Stimulated activated CD4-positive, alpha-beta T cell treated with anti-CD3 and anti-CD28 coated beads, Interleukin-4, amount 100 ng/mL, for 4 hours (primary cell): ENCODE data around the gene ANK3.

ENCODE experiments used
- DNase-seq, 2 experiments: peaks; one replicate each; pipeline ENCODE4 v3.0.0-alpha.2; 2020

Gene ANK3

DNA sequence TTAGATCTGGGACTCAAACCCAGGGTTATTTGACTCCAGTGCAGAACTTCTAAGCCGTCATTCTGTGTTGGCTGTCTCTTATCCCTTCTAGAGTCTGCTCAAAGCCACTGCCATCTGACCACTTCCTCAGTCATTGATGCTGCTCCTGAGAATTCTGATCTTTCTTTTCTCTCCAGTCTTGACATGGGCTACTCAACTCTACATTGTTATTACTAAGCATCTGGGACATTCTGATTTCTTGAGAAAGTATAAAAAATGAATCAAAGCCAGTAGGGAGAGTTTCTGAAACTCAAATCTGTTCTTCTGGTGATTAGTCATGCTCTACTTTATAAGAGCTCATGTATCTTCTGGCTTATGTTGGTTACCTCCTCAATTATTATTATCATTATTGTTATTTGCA, 48.7 kb downstream of the ANK3 start:
- DNase-seq = no peak

DNA sequence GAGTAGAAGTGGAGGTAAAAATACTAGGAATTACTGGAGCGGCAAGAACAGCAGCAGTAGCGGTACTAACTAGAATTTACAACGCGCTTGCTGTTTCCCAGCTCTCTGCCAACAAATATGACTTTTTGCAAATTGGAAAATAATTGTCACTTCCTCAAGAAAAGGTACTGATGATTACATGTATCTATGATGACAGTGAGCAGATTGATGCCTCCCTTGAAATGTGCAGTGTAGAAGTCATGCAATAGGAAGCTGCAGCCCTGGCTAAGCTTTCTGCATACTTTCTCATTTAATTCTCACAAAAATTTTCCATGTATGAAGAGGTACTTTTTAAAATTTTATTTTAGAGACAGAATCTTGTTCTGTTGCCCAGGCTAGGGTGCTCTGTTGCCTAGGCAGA, 49.9 kb downstream of the ANK3 start:
- no peak for DNase-seq

DNA sequence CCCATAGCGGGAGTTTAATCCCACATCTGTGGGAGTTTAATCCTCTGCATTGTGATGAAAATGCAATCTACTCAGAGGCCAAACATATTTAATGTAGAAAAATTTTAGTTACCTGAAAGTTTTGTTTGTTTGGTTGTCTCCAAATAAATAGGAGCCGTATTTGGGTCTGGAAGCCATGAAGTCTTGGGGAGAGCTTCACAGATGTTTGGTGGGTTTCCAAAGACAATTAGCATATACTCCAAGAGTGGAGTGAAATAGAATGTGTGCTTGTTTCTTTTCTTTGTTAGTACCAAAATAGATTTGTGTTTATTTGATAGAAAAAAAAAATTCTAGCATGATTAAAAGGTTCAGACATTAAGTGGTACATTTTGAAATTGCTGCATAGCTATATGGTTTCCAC, 50.9 kb downstream of the ANK3 start:
- no peak for DNase-seq

DNA sequence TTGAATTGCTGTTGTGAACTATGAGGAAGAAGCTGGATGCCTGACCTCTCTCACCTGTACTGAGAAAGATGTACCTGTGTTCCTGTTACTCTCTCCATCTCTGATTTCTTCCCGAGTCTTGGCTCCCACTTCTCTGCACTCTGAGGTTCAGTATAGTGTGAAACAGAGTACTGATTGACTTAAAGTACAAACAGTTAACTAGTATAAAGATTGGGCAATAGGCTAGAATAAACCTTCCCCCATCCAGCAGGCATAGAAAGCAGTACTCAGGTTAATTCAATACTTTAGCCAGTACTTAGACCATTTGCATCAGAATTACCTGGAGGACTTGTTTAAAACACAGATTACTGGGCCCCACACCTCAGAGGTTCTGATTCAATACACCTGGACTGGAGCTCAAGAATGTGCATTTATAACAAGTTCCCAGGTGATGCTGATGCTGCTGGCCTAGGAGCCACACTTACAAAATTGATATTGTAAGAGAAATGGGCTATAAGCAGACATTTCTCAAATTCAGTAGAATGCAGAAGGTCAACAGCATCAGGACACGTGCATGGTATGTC, 51.6 kb downstream of the ANK3 start:
- no peak for DNase-seq

DNA sequence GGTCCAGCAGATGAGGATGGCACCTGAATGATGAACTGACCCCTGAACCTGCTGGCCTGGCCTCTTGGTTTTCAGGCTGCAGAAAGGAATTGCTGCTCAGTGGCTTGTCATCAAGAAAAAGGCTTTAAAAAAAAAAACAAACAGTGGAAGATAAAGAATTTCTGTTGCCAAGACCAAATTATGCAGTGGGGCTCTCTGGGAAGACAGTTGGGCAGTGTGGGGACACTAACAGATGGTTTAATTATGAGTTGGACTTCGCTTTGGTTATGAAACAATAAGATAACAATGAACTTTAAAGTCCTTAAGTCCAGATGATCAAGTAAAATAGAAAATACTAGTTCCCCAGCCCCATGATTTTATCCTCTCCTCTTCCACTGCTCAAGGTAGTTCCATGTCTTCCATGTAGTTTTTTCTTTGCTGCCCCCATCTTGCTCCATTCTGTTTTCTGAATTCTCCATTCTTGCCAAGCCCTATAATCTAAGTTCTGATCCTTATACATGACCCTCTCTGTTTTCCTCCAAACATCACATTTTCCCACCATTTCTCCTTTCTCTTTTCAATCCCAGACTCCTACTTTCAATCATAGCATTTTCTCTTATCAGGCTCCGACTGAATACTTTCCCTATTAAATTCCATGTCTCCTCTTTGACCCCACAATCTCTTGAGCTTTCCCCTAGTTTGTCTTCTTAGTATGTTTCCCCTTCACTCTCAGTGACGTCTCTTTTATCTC, 52.6 kb downstream of the ANK3 start:
- DNase-seq = no peak

DNA sequence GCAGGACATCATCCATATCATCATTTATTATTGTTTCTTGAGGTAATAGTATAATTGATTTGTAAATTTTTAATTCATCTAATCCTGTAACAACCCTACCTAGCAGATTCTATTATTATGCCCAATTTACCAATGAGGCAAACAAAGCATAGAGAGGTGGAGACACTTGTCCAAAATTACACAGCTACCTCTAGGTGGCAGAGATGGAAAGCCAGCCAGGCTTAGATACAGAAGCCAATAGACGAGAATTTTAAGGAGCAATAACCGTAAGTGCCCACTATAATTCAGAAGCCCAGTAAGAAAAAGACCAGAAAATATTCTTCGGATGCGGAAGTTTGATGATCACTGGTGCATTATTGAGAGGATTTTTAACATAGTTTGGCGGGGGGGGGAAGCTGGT, 54.0 kb downstream of the ANK3 start:
- DNase-seq = no peak

DNA sequence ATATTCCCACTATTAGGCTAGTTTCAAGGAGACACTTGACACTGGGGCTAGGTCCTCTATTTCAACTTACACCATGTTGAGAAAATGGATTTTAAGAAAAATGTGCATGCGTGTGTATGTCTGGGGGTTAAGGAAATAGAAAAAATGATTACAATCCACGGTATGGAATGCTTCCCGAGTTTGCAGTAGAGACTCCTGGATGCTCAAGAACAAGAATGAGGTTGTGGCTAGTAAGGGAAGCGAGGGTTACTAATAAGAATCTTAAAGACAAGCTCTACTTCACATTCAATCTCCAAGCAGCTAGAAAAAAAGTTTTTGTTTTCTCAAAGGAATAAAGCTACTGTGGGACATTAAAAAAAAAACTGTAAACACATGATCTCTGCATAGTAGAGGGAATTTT, 54.7 kb downstream of the ANK3 start:
- no peak for DNase-seq

DNA sequence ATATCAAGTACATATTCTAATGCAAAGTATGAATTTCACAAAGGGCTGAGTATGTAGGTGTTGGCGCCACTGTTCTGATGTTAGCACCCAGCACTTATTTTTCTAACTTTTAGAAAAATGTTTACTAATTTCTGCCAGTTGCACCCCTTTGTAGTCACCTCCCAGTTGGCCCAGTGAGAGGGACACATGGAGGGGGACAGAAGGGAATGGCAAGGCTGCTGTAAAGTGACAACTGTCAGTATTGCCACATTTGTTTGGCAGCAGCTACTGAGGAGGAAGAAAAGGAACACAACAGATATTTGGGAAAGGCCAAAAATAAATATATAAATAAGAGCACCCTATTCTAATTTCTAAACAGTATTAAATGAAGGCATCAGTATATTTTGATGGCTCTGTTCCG, 57.3 kb downstream of the ANK3 start:
- no peak for DNase-seq

DNA sequence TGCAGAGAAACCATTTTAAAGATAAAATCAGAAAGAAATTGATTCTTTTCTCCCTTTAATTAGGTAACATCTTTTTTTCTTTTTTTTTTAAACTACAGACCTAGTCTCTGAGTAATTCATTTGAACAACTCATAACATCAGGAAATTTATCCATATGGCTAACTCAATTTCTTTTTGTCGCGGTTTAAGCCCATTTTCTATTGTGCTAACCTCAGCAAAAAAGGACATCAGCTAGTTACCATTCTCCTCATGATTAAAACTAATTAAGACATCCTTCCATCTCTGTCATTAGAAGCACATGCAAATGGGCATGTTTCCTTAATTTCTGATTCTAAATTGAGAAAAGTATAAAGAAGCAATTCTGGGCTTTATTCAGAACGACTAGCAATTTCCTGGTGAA, 57.8 kb downstream of the ANK3 start:
- no peak for DNase-seq

DNA sequence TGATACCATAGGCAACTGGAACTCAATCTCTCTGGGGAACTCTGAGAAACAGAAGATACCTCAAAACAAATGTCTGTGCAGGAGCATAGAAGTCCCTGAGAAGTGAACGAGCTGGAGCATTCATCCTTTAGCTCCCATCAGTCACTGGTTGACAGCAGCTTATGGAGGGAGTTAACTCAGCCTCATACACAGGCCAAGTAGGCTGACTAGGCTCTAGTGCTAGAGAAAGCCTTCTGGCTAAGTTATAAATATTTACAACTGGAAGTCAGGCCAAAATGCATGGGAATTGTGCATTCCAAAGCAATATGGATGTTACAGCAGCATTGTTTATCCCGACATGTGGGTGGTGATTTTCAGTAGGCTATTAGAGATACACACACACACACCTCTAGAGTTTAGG, 66.5 kb downstream of the ANK3 start:
- DNase-seq = no peak

DNA sequence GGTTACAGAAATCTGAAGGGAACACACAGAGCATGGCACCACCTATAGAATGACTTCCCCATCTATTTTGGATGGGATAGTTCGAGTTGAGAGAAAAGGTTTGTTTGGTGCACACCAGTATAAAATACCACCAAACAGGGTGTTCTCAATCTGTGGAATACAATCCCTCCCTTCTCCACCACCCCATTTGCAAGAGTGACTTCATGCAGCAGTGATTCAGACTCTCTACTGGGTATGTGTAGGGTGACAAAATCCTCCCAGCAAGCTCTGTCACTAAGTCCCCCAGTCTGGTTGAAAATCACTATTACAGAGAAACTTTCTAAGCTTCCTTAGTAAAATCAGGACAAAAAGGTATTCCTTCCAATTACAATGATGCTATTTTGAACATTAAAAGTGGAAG, 69.0 kb downstream of the ANK3 start:
- no peak for DNase-seq

DNA sequence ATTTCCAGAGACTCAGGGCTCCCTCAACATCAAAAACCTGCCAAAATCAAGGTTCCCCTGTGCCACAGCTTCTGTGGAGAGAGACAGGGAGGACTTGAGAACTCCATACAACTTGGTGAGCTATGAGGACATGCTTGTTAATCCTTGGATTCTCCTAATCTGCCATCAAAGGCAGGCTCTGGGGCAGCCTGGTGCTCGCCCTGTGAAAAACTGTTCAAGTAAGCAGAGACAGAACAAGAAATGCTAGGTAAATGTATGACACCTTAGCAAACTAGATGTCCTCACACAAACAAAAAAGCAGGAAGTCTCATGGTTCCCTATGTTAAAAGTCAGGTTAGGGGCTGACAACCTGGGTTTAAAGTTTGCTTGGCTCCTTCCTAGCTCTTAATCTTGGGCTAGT, 73.6 kb downstream of the ANK3 start:
- DNase-seq = no peak

DNA sequence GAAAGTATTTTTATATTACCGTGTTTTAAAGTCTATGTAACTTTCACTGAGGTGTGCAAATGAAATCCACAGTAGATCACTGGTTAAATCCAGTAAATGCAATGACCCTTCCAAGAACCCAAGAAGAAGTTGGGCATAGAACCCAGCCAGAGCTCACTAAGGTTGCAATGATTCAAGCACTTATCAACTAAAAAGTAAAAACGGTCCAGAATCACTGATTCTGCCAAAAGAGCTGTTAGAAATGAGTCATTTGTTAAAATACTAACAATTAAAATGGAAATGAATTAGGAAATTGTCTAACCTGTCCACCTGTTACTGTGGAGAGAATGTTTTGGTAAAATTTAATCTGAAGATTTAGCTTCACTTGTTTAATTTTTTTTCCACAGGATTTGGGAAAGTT, 74.4 kb downstream of the ANK3 start:
- DNase-seq = no peak

DNA sequence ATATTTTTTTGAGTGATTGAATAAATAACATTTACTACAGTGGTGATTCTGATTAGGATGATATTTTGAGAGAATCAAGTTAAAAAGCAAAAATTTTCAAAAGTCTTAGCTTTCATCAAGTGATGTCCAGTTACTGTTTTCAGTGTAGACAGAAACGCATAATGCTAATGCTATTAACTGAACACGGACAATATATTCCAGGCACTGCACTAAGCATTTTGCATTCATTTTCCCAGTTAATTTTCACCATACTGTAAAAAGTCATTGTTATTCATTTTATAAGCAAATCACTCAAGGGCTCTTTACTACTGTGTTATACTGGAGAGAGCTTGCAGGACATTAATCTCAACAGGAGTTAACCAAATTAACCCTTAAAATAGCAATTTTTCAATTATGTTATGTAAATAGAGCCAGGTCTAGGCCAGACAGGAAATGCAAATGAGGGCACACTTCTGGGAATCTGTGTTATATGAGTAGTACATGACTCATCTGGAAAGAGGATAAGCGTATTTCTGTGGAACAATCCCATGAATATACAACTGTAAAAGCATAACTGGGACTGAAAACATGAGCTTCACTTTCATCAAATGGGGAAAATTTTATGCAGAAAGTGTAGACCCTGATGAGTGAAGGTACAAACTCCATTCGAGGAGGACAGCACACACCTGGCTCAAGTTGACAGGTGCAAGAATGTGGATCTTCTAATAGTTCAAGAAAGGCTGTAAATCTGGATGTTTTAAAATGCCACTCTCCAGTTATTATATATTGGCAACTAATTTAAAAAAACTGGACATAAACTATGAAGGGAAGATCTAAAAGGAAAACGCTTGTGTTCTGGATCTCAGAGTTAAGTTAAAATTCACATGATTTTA, 75.4 kb downstream of the ANK3 start:
- no peak for DNase-seq

DNA sequence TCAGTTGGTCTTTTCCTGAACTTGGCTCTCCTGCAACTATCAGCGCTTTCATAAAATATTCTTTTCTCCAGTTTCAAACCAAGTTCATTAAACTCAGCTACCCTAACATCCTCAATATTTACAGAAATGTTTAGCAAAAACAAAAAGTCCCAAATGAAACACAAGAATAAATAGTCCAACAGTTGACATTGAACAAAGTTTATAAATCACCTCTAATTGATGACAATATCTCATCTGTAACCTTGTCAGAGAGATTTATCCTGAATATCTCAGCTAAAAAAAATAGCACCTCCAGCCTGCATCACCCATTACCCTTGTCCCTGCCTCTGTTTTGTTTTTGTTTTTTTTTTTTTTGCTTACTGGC, 76.1 kb downstream of the ANK3 start:
- DNase-seq = no peak

DNA sequence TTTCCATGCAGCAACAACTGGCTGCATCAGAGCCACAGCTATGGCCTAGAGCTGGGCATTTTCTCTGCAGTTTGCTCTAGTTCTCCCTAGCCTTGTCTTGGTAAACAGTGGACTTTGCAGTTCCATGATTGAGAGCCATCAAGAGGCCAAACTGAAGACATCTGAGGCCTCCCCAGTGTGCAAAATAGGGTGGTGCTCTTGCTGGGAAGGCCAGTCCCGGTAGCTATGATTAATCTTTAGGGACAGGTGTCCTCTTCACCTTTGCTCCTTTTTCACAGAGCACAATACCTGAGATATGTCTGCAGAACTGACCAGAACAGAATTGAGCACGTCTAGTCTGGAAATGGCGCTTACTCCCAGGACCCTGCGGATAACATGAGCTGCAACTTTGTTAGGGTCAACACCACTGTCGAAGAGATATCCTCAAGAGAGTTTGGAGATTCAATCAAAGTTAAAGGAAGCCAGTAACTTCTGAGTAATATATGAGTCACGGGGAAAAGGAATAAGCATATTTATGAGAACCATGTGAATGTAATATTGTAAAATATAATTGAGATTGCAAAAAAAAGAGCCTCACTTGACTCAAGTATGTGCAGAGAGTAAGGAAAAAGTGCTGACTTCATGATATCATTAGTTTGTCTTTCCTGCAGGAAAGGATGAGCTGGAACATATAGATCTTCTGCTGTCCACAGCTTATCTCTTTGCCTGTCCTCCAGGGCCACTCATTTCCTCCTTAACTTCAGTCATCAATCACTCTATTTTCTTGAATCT, 76.7 kb downstream of the ANK3 start:
- no peak for DNase-seq

DNA sequence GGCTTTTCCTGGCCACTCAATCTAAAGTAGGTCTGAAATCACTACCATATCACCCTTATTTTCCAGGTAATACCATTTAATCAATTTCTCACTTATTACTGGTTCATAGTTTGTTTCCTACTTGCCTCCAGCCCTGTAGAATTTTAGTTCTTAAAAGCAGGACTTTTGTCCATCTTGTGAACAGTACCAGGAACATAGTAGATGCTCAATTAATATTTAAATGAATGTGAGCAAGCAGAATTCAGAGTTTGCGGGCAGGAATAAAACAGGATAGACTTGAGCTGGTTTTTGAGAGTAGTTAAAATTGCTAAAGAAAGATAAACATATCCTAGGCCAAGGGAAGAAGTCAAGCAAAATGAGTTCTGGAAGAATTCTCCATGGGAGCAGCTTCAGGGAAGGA, 77.9 kb downstream of the ANK3 start:
- no peak for DNase-seq

DNA sequence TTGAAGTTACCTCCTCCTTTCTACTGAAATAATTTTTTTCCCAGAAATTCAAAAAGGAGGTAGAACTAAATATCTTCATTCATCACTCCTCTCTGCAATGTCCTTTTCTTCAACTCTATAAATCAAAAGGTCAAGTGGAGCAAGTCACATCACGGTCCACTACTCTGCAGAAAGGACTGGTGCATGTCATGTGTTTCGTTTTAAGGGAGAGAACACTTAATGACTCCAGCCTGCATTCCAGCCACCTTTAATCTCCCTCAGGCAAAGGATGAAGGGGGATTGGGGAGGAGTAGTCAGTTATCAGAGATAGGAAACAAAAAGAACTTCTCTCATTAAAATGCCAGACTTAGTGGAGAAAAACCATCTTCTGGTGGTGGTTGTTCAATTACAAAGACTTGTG, 78.9 kb downstream of the ANK3 start:
- no peak for DNase-seq

DNA sequence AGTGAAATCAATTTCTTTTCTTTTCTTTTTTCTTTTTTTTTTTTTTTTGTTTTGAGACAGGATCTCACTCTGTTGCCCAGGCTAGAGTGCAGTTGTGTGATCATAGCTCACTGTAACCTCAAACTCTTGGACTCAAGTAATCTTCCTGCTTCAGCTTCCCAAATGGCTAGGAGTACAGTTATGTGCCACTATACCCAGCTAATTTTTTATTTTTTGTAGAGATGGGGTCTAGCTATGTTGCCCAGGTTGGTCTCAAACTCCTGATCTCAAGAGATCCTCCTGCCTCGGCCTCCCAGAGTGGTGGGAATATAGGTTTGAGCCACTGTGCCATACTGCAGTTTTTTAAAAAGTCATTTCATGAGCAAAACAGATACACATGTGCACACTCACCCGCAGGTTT, 79.8 kb downstream of the ANK3 start:
- no peak for DNase-seq

DNA sequence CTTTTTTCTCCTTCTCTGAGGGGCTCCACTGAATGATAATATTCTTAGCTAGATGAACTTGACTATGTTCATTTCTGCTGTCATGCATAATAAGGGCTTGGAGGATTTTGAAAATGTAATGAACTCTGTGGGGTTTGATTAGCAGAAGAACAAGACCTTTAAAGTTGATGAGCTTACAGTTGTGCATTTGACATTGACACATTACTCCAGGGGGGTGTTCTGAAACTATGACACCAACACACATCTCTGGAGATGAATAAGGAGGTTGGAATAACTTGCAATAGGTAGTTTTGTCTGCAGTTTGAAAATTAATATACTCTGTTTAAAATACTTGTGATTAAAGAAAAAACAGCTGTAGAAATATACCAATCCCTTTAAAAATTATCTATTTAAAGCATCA, 80.3 kb downstream of the ANK3 start:
- no peak for DNase-seq

DNA sequence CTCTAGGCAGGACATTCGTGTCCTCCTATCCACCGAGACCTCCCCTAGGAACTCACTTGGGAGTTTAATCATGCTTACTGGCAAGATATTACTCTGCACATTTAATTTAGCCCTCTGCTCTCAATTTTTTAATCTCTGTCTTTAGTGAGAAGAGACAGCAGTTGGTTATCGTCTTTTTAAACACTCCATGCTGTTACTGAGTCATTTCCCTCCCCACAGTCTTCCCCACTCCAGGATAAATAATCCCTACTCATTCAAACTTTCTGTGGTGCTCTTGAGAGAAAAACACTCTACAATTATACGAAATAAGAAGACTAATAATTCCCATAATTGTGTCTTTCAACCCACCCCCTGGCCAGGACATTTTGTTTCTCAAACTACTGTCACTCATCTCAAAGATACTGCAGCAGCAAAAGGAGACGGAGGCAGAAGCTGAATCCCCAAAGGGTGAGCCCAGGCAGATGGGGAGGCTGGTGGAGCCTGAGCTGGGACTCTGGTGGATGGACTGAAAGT, 84.2 kb downstream of the ANK3 start:
- no peak for DNase-seq

DNA sequence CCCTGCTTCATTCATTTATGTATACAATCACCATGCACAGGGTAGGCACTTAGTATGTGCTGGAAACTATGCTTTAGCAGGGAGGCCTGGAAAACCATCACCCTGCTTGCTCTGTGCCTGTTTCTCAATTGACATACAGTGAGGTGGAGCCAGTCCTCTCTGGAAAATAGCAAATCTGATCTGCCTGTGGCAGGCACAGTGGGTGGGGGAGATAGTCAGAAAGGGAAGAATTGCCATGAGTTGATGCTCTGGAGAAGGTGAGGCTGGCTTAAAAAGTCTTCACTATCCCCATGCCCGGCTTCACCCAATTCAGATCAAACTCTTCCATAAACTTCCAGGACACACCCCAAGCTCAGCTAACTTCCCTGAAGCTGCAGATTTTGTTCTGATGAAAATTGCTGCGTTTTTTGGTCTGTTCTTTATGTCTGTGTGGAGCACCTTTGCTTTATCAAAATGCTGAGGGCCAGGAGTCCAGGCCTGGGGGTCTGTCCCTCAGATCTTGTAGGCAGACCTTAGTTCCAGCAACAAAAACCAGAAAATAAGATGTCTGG, 84.8 kb downstream of the ANK3 start:
- no peak for DNase-seq

DNA sequence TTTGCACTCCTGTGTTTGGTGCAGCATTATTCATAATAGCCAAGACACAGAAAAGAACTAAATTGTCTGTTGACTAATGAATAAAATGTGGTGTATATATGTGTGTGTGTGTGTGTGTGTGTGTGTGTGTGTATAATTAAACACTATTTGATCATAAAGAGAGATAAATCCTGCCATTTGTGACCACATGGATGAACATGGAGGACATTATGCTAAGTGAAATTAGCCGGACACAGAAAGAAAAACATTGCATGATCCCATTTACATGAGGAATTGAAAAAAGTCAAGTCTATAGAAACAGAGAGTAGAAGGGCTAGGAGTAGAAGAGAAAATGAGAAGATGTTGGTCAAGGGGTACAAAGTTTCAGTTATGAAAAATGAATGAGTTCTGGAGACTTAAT, 85.9 kb downstream of the ANK3 start:
- no peak for DNase-seq
